HFFc6 (cell line): ENCODE results near the gene ZBTB45. TPM values are rescaled to one million over a fixed set of nuclear protein-coding genes. Genes with fewer than 3 reads are reported as not detected.
A peak's percentile ranks its signal among the peaks of the same experiment; 100 is the strongest.

ENCODE experiments used
- DNase-seq: peaks from one replicate; pipeline ENCODE4 v3.0.0-alpha.2; 2018
- H3K27ac Mint-ChIP-seq: 2 replicates; pipeline ENCODE4 v1.8.0; 2020; ENCODE audit warnings: mild to moderate bottlenecking, mixed read lengths
- H3K27me3 Mint-ChIP-seq: 2 replicates; pipeline ENCODE4 v1.8.0; 2021; ENCODE audit warnings: mild to moderate bottlenecking, moderate library complexity, mixed read lengths; ENCODE audit not compliant: insufficient read depth
- H3K36me3 Mint-ChIP-seq: 2 replicates; pipeline ENCODE4 v1.8.0; 2021; ENCODE audit warnings: low read depth, mixed read lengths
- H3K4me1 Mint-ChIP-seq: 2 replicates; pipeline ENCODE4 v1.8.0; 2020; ENCODE audit warnings: low read depth, mixed read lengths
- H3K4me3 Mint-ChIP-seq: 2 replicates; pipeline ENCODE4 v1.8.0; 2020; ENCODE audit warnings: mild to moderate bottlenecking, moderate library complexity, mixed read lengths
- H3K9me3 Mint-ChIP-seq: 2 replicates; pipeline ENCODE4 v1.8.0; 2020; ENCODE audit warnings: mild to moderate bottlenecking, mixed read lengths
- CTCF ChIP-seq: fragments of 200-600 bp; sonication (generic); IDR thresholded peaks from 2 replicates; pipeline ENCODE4 v1.5.0; 2021; ENCODE audit warnings: antibody characterized with exemption, mild to moderate bottlenecking
- total RNA-seq, 6 experiments: library from RNA; stranded (reverse); fragmentation: NEBNext Ultra II Directional; extraction: Animal tissue kit (Norgen Biotek cat#: 25700); gene quantifications; 2 replicates in 1 of 6; 3 replicates in 5 of 6; pipeline ENCODE4 v1.2.3, GENCODE V29; 2021

The ZBTB45 gene
- total RNA-seq, 6 experiments from 2014 or later = 15.0 to 17.4 (median 16.7) TPM

GRCh38 chr19:58516964-58517833 lies 2.4 kb downstream of the ZBTB45 start:
- peaks cover 5% of the 10 kb centered on the region for H3K36me3 Mint-ChIP-seq
- no peak overlapping the region for H3K4me3 Mint-ChIP-seq
- H3K4me1 Mint-ChIP-seq = peaks cover 26% of the 10 kb centered on the region
- no peak for DNase-seq
- TF ChIP-seq CTCF = peak; percentile 59; the same call in 1 of the 2 replicates
- H3K27ac Mint-ChIP-seq = no peak overlapping the region
- H3K9me3 Mint-ChIP-seq = no peaks in the 10 kb centered on the region
- H3K27me3 Mint-ChIP-seq = peaks cover 4% of the 10 kb centered on the region

GRCh38 chr19:58516246-58516836 lies 3.3 kb downstream of the ZBTB45 start:
- H3K27ac Mint-ChIP-seq = no peak overlapping the region
- DNase-seq = no peak
- no peak for TF ChIP-seq CTCF
- peaks cover 23% of the 10 kb centered on the region for H3K4me1 Mint-ChIP-seq
- H3K9me3 Mint-ChIP-seq = no peaks in the 10 kb centered on the region
- H3K36me3 Mint-ChIP-seq = peaks cover 5% of the 10 kb centered on the region
- no peak overlapping the region for H3K4me3 Mint-ChIP-seq
- peaks cover 6% of the 10 kb centered on the region for H3K27me3 Mint-ChIP-seq

GRCh38 chr19:58515259-58515658 lies 4.4 kb downstream of the ZBTB45 start:
- H3K4me3 Mint-ChIP-seq = no peak overlapping the region
- H3K4me1 Mint-ChIP-seq = peaks cover 18% of the 10 kb centered on the region
- no peaks in the 10 kb centered on the region for H3K9me3 Mint-ChIP-seq
- TF ChIP-seq CTCF = no peak
- H3K27me3 Mint-ChIP-seq = peaks cover 8% of the 10 kb centered on the region
- peak overlapping the region; percentile 59; the same call in 1 of the 2 replicates for H3K27ac Mint-ChIP-seq
- no peak for DNase-seq
- peaks cover 5% of the 10 kb centered on the region for H3K36me3 Mint-ChIP-seq

GRCh38 chr19:58514564-58515022 lies 5.0 kb downstream of the ZBTB45 start:
- no peak for TF ChIP-seq CTCF
- Mint-ChIP-seq H3K27ac (no peak overlapping the region), H3K4me1 (peaks cover 13% of the 10 kb centered on the region), H3K4me3 (peak overlapping the region; percentile 30; the same call in 1 of the 2 replicates), H3K9me3 (no peaks in the 10 kb centered on the region), H3K36me3 (peaks cover 5% of the 10 kb centered on the region), H3K27me3 (peaks cover 9% of the 10 kb centered on the region)
- no peak for DNase-seq

- Mint-ChIP-seq H3K27ac (peak overlapping the region; percentile 40; the same call in 1 of the 2 replicates), H3K4me3 (peak overlapping the region; percentile 56; the same call in 1 of the 2 replicates), H3K36me3 (peaks cover 5% of the 10 kb centered on the region), H3K9me3 (no peaks in the 10 kb centered on the region), H3K27me3 (peaks cover 9% of the 10 kb centered on the region), H3K4me1 (peaks cover 13% of the 10 kb centered on the region)
- TF ChIP-seq CTCF = peak; percentile 89
- peak; percentile 42 for DNase-seq
Measured at GRCh38 chr19:58513694-58514563, 5.7 kb downstream of the ZBTB45 start.
